WI38 (cell line): ENCODE results near the gene EVI5L.

Source experiments
- H3K4me3 ChIP-seq: 2 replicates; pipeline ENCODE4 v1.5.1; 2011; ENCODE audit warnings: low read depth, mild to moderate bottlenecking, control low read depth, low read length
- TF ChIP-seq, protein P1 (sequence below): IDR thresholded peaks from 2 replicates; pipeline ENCODE4 v1.5.1; 2012; ENCODE audit warnings: low read depth, mild to moderate bottlenecking, control low read depth, low read length

Gene EVI5L

DNA sequence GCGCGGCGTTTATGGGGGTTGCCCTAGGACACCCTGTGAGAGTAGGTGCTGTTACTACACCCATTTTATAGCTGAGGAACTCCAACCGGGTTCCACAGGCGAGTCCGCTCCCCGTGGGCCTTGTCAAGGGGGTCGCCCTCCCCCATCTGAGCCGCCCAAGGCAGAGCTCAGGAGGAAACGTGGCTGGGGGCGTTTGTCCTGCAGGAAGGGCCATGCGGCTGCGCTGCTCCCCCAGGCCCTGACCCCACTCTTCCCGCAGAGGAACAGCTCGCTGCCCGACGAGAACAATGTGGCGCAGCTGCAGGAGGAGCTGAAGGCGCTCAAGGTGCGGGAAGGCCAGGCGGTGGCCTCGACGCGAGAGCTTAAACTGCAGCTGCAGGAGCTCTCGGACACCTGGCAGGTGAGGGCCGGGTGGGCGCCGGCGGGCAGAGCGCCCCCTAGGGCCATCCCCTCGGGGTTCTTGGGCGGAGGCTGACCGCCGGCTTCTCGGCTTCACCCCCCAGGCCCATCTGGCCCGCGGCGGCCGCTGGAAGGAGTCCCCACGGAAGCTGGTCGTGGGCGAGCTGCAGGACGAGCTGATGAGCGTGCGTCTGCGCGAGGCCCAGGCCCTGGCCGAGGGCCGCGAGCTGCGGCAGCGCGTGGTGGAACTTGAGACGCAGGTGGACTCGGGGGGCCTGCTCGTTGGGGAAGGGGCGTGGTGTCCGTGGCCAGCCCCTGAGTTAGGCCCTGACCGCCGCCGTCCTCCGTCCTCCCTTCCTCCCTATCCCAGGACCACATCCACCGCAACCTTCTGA lies 31.8 kb downstream of the EVI5L start:
- H3K4me3 ChIP-seq, result no peak overlapping the region

DNA sequence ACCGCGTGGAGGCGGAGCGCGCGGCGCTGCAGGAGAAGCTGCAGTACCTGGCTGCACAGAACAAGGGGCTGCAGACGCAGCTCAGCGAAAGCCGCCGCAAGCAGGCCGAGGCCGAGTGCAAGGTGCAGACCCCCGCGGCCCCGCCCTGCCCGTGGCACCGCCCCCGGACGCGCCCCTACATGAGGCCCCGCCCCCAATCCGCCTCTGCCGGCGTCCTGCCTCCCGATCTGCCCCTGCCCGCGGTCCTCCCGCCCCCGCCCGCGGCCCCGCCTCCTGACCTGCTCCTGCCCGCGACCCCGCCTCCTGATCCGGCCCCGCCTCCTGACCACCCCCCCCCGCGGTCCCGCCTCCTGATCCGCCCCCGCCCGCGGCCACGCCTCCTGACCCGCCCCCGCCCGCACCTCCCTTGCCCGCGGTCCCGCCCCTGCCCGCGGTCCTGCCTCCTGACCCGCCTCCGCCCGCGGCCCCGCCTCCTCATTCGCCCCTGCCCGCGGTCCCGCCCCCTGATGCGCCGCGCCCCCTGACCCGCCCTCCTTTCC lies 32.5 kb downstream of the EVI5L start:
- TF ChIP-seq, protein P1, sequence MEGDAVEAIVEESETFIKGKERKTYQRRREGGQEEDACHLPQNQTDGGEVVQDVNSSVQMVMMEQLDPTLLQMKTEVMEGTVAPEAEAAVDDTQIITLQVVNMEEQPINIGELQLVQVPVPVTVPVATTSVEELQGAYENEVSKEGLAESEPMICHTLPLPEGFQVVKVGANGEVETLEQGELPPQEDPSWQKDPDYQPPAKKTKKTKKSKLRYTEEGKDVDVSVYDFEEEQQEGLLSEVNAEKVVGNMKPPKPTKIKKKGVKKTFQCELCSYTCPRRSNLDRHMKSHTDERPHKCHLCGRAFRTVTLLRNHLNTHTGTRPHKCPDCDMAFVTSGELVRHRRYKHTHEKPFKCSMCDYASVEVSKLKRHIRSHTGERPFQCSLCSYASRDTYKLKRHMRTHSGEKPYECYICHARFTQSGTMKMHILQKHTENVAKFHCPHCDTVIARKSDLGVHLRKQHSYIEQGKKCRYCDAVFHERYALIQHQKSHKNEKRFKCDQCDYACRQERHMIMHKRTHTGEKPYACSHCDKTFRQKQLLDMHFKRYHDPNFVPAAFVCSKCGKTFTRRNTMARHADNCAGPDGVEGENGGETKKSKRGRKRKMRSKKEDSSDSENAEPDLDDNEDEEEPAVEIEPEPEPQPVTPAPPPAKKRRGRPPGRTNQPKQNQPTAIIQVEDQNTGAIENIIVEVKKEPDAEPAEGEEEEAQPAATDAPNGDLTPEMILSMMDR, result no peak
- no peak overlapping the region for H3K4me3 ChIP-seq

More for the DNA sequence above, 31.8 kb downstream of the EVI5L start:
- TF ChIP-seq, protein P1, result no peak

DNA sequence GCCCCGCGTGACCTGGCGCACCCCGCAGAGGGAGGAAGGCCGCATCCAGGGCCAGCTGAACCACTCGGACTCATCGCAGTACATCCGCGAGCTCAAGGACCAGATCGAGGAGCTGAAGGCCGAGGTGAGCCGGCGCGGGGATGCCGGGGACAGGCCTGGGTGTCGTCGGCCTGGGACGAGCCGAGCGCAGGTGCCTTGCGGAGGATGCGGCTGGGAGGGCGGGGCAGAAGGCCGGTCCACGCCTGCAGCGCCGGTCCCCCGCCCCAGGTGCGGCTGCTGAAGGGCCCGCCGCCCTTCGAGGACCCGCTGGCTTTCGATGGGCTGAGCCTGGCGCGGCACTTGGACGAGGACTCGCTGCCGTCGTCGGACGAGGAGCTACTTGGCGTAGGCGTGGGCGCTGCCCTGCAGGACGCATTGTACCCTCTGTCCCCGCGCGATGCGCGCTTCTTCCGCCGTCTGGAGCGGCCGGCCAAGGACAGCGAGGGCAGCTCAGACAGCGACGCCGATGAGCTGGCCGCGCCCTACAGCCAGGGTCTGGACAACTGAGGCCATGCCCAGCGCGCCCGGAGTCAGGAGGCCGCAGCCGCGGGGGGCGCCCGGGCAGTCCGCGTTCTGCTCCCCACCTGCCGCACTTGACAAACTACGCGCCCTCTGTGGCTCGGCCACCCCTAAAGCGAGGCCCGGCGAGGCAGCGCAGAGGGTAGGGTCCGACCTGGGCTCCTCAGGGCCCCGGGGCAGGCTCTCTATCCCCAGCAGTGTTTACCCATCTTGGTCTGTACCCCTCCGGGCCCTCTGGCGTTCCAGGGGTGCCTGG lies 33.3 kb downstream of the EVI5L start:
- TF ChIP-seq, protein P1, result no peak
- no peak overlapping the region for H3K4me3 ChIP-seq

DNA sequence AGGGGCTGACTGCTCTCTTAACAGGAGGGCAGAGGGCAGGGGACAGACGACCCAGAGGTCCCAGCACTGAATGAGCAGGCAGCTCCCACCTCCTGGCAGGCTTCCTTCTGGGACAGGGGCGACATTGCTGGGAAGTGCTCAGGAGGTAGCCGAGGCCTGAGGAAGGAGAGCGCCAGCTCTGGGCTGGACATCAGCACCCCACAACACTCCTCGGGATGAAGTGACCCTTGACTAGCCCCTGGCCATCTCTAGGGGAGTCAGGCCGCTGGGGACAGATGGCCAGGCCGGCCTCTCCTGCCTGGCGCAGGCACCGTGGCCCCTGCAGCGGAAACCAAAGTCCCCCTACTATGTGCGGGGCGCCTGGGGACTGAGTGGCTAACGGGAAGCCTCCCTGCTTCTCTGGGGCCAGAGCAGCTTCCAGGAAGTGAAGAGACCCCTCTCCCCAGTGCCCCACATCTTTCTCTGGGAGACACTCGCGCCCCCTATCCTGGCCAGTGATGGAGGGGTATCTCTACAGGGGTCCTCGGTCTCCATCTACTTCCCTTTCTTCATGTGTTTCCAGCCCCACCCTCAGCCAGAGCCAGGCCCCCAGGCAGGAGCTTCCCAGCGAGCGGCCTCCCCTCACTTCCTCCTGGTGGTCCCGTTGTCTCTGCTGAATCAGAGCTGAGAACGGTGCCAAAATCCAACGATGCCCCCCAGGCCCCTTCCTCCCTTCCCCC lies 34.1 kb downstream of the EVI5L start:
- TF ChIP-seq, protein P1, result no peak
- no peak overlapping the region for H3K4me3 ChIP-seq

DNA sequence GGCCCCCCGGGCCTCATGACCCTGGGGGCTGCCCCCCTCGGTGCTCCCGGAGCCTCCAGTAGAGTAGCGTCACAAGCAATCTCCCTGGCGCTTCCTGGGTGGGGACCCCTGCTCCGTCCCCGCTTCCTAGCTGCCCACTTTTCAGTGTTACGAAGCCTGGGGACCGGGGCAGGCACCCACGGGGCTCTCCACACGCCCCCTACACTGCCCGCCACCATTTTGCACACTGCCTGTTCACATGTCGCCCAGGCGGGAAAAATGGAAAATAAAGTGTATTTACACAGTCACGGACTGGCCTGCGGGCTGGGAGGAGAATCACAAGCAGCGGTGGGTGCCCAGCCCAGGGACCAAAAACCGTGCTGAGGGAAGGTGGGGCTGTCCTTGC lies 34.7 kb downstream of the EVI5L start:
- TF ChIP-seq, protein P1, result no peak
- no peak overlapping the region for H3K4me3 ChIP-seq

DNA sequence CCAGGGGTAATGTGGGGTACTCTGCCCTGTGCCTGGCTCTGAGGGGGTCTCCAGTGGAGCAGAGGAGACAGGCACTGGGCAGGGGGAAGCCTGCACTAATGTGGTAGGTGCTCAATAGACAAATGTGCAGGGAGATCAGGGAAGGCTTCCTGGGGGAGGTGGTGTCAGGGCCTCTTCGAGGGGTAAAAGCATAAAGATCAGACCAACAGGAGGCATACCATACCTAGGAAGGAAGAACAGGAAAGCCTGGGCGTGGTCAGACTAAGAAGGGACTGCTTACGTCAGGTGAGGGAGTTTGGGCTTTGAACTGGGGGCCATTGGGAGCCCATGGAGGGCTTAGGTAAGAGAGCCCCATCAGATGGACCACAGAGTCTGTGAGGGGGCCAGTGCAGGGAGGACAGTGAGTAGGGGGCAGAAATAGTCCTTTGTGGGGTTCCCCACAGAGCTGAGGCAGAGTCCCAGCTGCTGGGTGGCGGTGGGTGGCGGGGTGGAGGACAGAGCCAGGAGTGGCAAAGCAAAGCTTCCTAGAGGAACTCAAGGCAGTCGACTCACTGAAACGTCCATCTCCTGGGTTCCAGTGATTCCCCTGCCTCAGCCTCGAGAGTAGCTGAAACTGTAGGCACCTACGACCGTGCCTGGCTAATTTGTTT lies 35.4 kb downstream of the EVI5L start:
- TF ChIP-seq, protein P1, result no peak
- no peak overlapping the region for H3K4me3 ChIP-seq
